ENCODE results near the gene WNT8B. TPM values are rescaled to one million over a fixed set of nuclear protein-coding genes. Genes with fewer than 3 reads are reported as not detected.

WNT8B gene
- total and polyA plus RNA-seq, 2 of the 13 experiments (the other 11 are each of a cell fraction or from before 2014, with no cell fraction given) = 0.07 to 0.20 TPM

GRCh38 chr10:100468322-100468721 lies 5.5 kb downstream of the WNT8B start (continued):
- TF ChIP-seq CHD2 (IDR thresholded peaks at IDR 0.05; ENCODE audit: low read depth, low read length) = no peak
- no peak for TF ChIP-seq ZBTB14 (CRISPR knock-in tag; IDR thresholded peaks at IDR 0.05)
- no peak for TF ChIP-seq MAX (IDR thresholded peaks at IDR 0.05)
- TF ChIP-seq ZBTB25 (CRISPR knock-in tag; IDR thresholded peaks at IDR 0.05) = no peak
- no peak for TF ChIP-seq ZBTB26 (CRISPR knock-in tag; IDR thresholded peaks at IDR 0.05; ENCODE audit: borderline replicate concordance)
- no peak for TF ChIP-seq ZFP36 (IDR thresholded peaks at IDR 0.05; ENCODE audit: borderline replicate concordance, low read depth, low read length, partially characterized antibody)

- no peak overlapping the region for H2AFZ ChIP-seq (ENCODE audit: low read length)
- H3K9me3 ChIP-seq (ENCODE audit: low read length) = no peaks in the 10 kb centered on the region
- no peaks in the 10 kb centered on the region for H4K20me1 ChIP-seq (ENCODE audit: insufficient read depth, low read length)
- no peak overlapping the region for H3K27ac ChIP-seq (ENCODE audit: extremely low read length, insufficient read depth, low read length)
- FAIRE-seq = no peak
- CTCF ChIA-PET (ENCODE audit: low intra/inter-chr PET ratio, low total read pairs) = no interaction called here
- intact Hi-C loops (cut with micrococcal nuclease; ENCODE audit: unreplicated experiment) (no loop called here), in situ Hi-C loops (cut with HindIII; ENCODE audit: extremely low pct_ligation_motif_present, low pct_unique_long_range_greater_than_20kb) (no loop called here)
- H3K9ac ChIP-seq (ENCODE audit: insufficient read depth, low read depth, low read length) = no peak overlapping the region
- H3K4me2 ChIP-seq (ENCODE audit: low read depth, low read length) = no peak overlapping the region
- TF ChIP-seq ZNF589 (CRISPR knock-in tag; conservative IDR thresholded peaks at IDR 0.05) (no peak), MAFK (conservative IDR thresholded peaks at IDR 0.05 in 1 of 2, IDR thresholded peaks at IDR 0.05 in 1 of 2; ENCODE audit: low read length in 2 of 2) (no peak)
- H3K4me1 ChIP-seq (ENCODE audit: insufficient read depth, low read length) = no peaks in the 10 kb centered on the region
- no peaks in the 10 kb centered on the region for H3K79me2 ChIP-seq (ENCODE audit: insufficient read depth, low read length)
- POLR2A ChIA-PET = no interaction called here
- no peak for DNase-seq (ENCODE audit: low spot score)
- no peak for ATAC-seq
- H3K4me3 ChIP-seq (replicated peaks in 1 of 3; ENCODE audit: insufficient read depth in 1 of 3, low read depth in 2 of 3, low read length in 3 of 3) = no peak overlapping the region
- BruUV-seq (replicated peaks) = no TSS peak
- H3K27me3 ChIP-seq (ENCODE audit: control insufficient read depth in 1 of 2, insufficient read depth in 2 of 2, low read length in 2 of 2) = peaks cover 0 to 17% of the 10 kb centered on the region in 2 experiments; a peak in 2 of 5 replicates
- H3K36me3 ChIP-seq (replicated peaks in 1 of 2; ENCODE audit: control insufficient read depth in 1 of 2, insufficient read depth in 2 of 2, low read length in 2 of 2) = no peaks in the 10 kb centered on the region
Observed at GRCh38 chr10:100468978-100469377, 6.2 kb downstream of the WNT8B start.

Data from HepG2 (cell line).